Immature natural killer cell (primary cell): ENCODE data around the gene TLR3. TPM values are rescaled to one million over a fixed set of nuclear protein-coding genes. Genes with fewer than 3 reads are reported as not detected.
"Not testable (repeated sequence)": the region's sequence is repeated elsewhere in the genome, so short reads cannot be mapped to it uniquely, and the experiment has no call there.

ENCODE experiments used
- DNase-seq, 3 donors: peaks; one replicate each; pipeline ENCODE4 v3.0.0; 2022; ENCODE audit warnings: mixed read lengths in 1 of 3
- H3K27ac Mint-ChIP-seq, 6 donors: one replicate each; pipeline ENCODE4 v1.8.0; 2020; ENCODE audit warnings: mixed read lengths in 6 of 6, mild to moderate bottlenecking in 5 of 6, inconsistent platforms in 4 of 6, moderate library complexity in 3 of 6
- H3K27me3 Mint-ChIP-seq, 3 donors: one replicate each; pipeline ENCODE4 v1.8.0; 2020 to 2021; ENCODE audit warnings: low read depth in 3 of 3, mild to moderate bottlenecking in 3 of 3, mixed read lengths in 3 of 3, moderate library complexity in 3 of 3, inconsistent platforms in 1 of 3
- H3K36me3 Mint-ChIP-seq, 3 donors: one replicate each; pipeline ENCODE4 v1.8.0; 2020; ENCODE audit warnings: mixed read lengths in 3 of 3, inconsistent platforms in 2 of 3, mild to moderate bottlenecking in 2 of 3
- H3K4me1 Mint-ChIP-seq, 2 donors: one replicate each; pipeline ENCODE4 v1.8.0; 2020; ENCODE audit warnings: inconsistent platforms in 2 of 2, mild to moderate bottlenecking in 2 of 2, mixed read lengths in 2 of 2, moderate library complexity in 1 of 2
- H3K4me3 Mint-ChIP-seq, 5 donors: one replicate each; pipeline ENCODE4 v1.8.0; 2020; ENCODE audit warnings: mild to moderate bottlenecking in 5 of 5, mixed read lengths in 5 of 5, inconsistent platforms in 3 of 5, moderate library complexity in 3 of 5
- H3K9me3 Mint-ChIP-seq, 6 donors: one replicate each; pipeline ENCODE4 v1.8.0; 2020; ENCODE audit warnings: mild to moderate bottlenecking in 6 of 6, mixed read lengths in 6 of 6, inconsistent platforms in 4 of 6, moderate library complexity in 3 of 6
- polyA plus RNA-seq, 3 donors: library from polyadenylated mRNA; unstranded; fragments of 300-500 nt; fragmentation: Illumina TruSeq; gene quantifications; one replicate each; pipeline ENCODE4 v1.2.3, GENCODE V29; 2021

The TLR3 gene
- polyA plus RNA-seq, 3 donors from 2014 or later: 2.5 to 13.3 (median 5.8) TPM

- Mint-ChIP-seq H3K4me3 (no peak overlapping the region), H3K4me1 (no peaks in the 10 kb centered on the region), H3K27me3 (peaks cover 3 to 31% (median 10%) of the 10 kb centered on the region in 3 donors), H3K36me3 (no peaks in the 10 kb centered on the region), H3K27ac (no peak overlapping the region), H3K9me3 (peaks cover 0 to 3% (median 0%) of the 10 kb centered on the region in 6 donors)
- DNase-seq: no peak
Observed at GRCh38 chr4:186032259-186032658, 36.7 kb upstream of the TLR3 start.

GRCh38 chr4:186033027-186033426, 35.9 kb upstream of the TLR3 start:
- DNase-seq: no peak
- Mint-ChIP-seq H3K27me3 (peaks cover 6 to 26% (median 10%) of the 10 kb centered on the region in 3 donors), H3K36me3 (no peaks in the 10 kb centered on the region), H3K4me3 (no peak overlapping the region), H3K27ac (no peak overlapping the region), H3K4me1 (no peaks in the 10 kb centered on the region), H3K9me3 (peaks cover 0 to 3% (median 0%) of the 10 kb centered on the region in 6 donors)

- peaks cover 3 to 25% (median 9%) of the 10 kb centered on the region in 3 donors for H3K27me3 Mint-ChIP-seq
- H3K9me3 Mint-ChIP-seq, H3K4me3 Mint-ChIP-seq, DNase-seq, H3K27ac Mint-ChIP-seq, H3K36me3 Mint-ChIP-seq, H3K4me1 Mint-ChIP-seq: not testable (repeated sequence)
Observed at GRCh38 chr4:186034613-186035012, 34.3 kb upstream of the TLR3 start.

GRCh38 chr4:186036976-186037581, 31.9 kb upstream of the TLR3 start:
- no peaks in the 10 kb centered on the region for H3K4me1 Mint-ChIP-seq
- H3K27ac Mint-ChIP-seq: no peak overlapping the region
- peaks cover 0 to 3% (median 0%) of the 10 kb centered on the region in 6 donors for H3K9me3 Mint-ChIP-seq
- peaks cover 3 to 12% (median 8%) of the 10 kb centered on the region in 3 donors for H3K27me3 Mint-ChIP-seq
- DNase-seq: no peak
- H3K36me3 Mint-ChIP-seq: no peaks in the 10 kb centered on the region
- no peak overlapping the region for H3K4me3 Mint-ChIP-seq

- no peak overlapping the region for H3K4me3 Mint-ChIP-seq
- no peaks in the 10 kb centered on the region for H3K4me1 Mint-ChIP-seq
- DNase-seq: peak; percentile 35 to 45 (median 39)
- peaks cover 3 to 9% (median 8%) of the 10 kb centered on the region in 3 donors for H3K27me3 Mint-ChIP-seq
- no peaks in the 10 kb centered on the region for H3K36me3 Mint-ChIP-seq
- no peak overlapping the region for H3K27ac Mint-ChIP-seq
- peaks cover 0 to 3% (median 0%) of the 10 kb centered on the region in 6 donors for H3K9me3 Mint-ChIP-seq
Observed at GRCh38 chr4:186037692-186038658, 31.0 kb upstream of the TLR3 start.

GRCh38 chr4:186039697-186040096, 29.3 kb upstream of the TLR3 start:
- H3K4me3 Mint-ChIP-seq: no peak overlapping the region
- peaks cover 0 to 3% (median 0%) of the 10 kb centered on the region in 6 donors for H3K9me3 Mint-ChIP-seq
- no peaks in the 10 kb centered on the region for H3K36me3 Mint-ChIP-seq
- H3K27me3 Mint-ChIP-seq: peaks cover 3 to 7% (median 6%) of the 10 kb centered on the region in 3 donors
- DNase-seq: no peak
- H3K4me1 Mint-ChIP-seq: no peaks in the 10 kb centered on the region
- no peak overlapping the region for H3K27ac Mint-ChIP-seq

GRCh38 chr4:186040316-186040715, 28.6 kb upstream of the TLR3 start:
- Mint-ChIP-seq H3K4me1 (no peaks in the 10 kb centered on the region), H3K36me3 (no peaks in the 10 kb centered on the region), H3K4me3 (no peak overlapping the region), H3K9me3 (no peaks in the 10 kb centered on the region), H3K27ac (no peak overlapping the region), H3K27me3 (peaks cover 3 to 4% (median 3%) of the 10 kb centered on the region in 3 donors)
- no peak for DNase-seq

- H3K27ac Mint-ChIP-seq, H3K27me3 Mint-ChIP-seq, H3K9me3 Mint-ChIP-seq, H3K36me3 Mint-ChIP-seq, H3K4me3 Mint-ChIP-seq, DNase-seq, H3K4me1 Mint-ChIP-seq: not testable (repeated sequence)
Observed at GRCh38 chr4:186047501-186047900, 21.5 kb upstream of the TLR3 start.

GRCh38 chr4:186050135-186050534, 18.8 kb upstream of the TLR3 start:
- not testable (repeated sequence) for H3K4me1 Mint-ChIP-seq, H3K27me3 Mint-ChIP-seq, H3K36me3 Mint-ChIP-seq, H3K4me3 Mint-ChIP-seq, DNase-seq, H3K9me3 Mint-ChIP-seq, H3K27ac Mint-ChIP-seq

- Mint-ChIP-seq H3K4me1 (no peaks in the 10 kb centered on the region), H3K36me3 (no peaks in the 10 kb centered on the region), H3K27ac (no peak overlapping the region), H3K4me3 (no peak overlapping the region), H3K27me3 (peaks cover 2 to 7% (median 7%) of the 10 kb centered on the region in 3 donors), H3K9me3 (no peaks in the 10 kb centered on the region)
- no peak for DNase-seq
Observed at GRCh38 chr4:186051096-186051495, 17.9 kb upstream of the TLR3 start.

GRCh38 chr4:186058253-186058979, 10.5 kb upstream of the TLR3 start:
- H3K4me1 Mint-ChIP-seq: peaks cover 26 to 33% of the 10 kb centered on the region in 2 donors
- H3K27ac Mint-ChIP-seq: peak overlapping the region; percentile 53 to 87 (median 74)
- H3K36me3 Mint-ChIP-seq: peaks cover 0 to 8% (median 0%) of the 10 kb centered on the region in 3 donors
- H3K9me3 Mint-ChIP-seq: peaks cover 0 to 5% (median under 1%) of the 10 kb centered on the region in 6 donors
- peak overlapping the region; percentile 44 to 76 (median 70) for H3K4me3 Mint-ChIP-seq
- DNase-seq: peak; percentile 63 to 71 (median 69)
- peaks cover 2 to 6% (median 6%) of the 10 kb centered on the region in 3 donors for H3K27me3 Mint-ChIP-seq

GRCh38 chr4:186058980-186059316, 10.0 kb upstream of the TLR3 start:
- Mint-ChIP-seq H3K27ac (peak overlapping the region; percentile 53 to 87 (median 74)), H3K9me3 (peaks cover 0 to 5% (median under 1%) of the 10 kb centered on the region in 6 donors), H3K27me3 (peaks cover 2 to 6% (median 6%) of the 10 kb centered on the region in 3 donors), H3K4me1 (peaks cover 26 to 33% of the 10 kb centered on the region in 2 donors), H3K4me3 (peak overlapping the region; percentile 44 to 76 (median 70)), H3K36me3 (peaks cover 0 to 8% (median 0%) of the 10 kb centered on the region in 3 donors)
- no peak for DNase-seq

GRCh38 chr4:186061921-186062320, 7.0 kb upstream of the TLR3 start:
- Mint-ChIP-seq H3K9me3 (peaks cover 0 to 5% (median under 1%) of the 10 kb centered on the region in 6 donors), H3K27me3 (peaks cover 2 to 6% (median 2%) of the 10 kb centered on the region in 3 donors), H3K4me1 (peaks cover 26 to 33% of the 10 kb centered on the region in 2 donors), H3K36me3 (peaks cover 0 to 8% (median 0%) of the 10 kb centered on the region in 3 donors), H3K4me3 (no peak overlapping the region), H3K27ac (no peak overlapping the region)
- DNase-seq: no peak
